Astrocyte (in vitro differentiated cells and primary cell): ENCODE results near the gene ZFYVE28. TPM values are rescaled to one million over a fixed set of nuclear protein-coding genes. Genes with fewer than 3 reads are reported as not detected.

Experiments
- DNase-seq: peaks from one replicate; pipeline ENCODE4 v3.0.0-alpha.2; 2010; ENCODE audit warnings: low read depth
- FAIRE-seq: peaks from 2 replicates; lab custom pipeline; 2011; peaks lifted over from hg19 to GRCh38; lab: Jason Lieb, UNC
- H2AFZ ChIP-seq: 2 replicates; pipeline ENCODE4 v1.6.0; 2012; ENCODE audit warnings: low read depth, low read length, inconsistent platforms
- H3K27ac ChIP-seq: 2 replicates; pipeline ENCODE4 v1.5.1; 2011; ENCODE audit warnings: low read depth, low read length, inconsistent platforms
- H3K27me3 ChIP-seq: 2 replicates; pipeline ENCODE4 v1.6.0; 2011; ENCODE audit warnings: low read length, inconsistent platforms; ENCODE audit not compliant: insufficient read depth
- H3K36me3 ChIP-seq: 2 replicates; pipeline ENCODE4 v1.5.1; 2011; ENCODE audit warnings: low read length, inconsistent platforms; ENCODE audit not compliant: insufficient read depth
- H3K4me1 ChIP-seq: 2 replicates; pipeline ENCODE4 v1.5.1; 2011; ENCODE audit warnings: low read length, inconsistent platforms; ENCODE audit not compliant: insufficient read depth
- H3K4me2 ChIP-seq: 2 replicates; pipeline ENCODE4 v1.6.0; 2012; ENCODE audit warnings: low read length, inconsistent platforms
- H3K4me3 ChIP-seq: 2 replicates; pipeline ENCODE4 v1.5.1; 2011; ENCODE audit warnings: low read depth, mild to moderate bottlenecking, low read length, inconsistent platforms; ENCODE audit not compliant: insufficient read depth
- H3K79me2 ChIP-seq: 2 replicates; pipeline ENCODE4 v1.6.0; 2012; ENCODE audit warnings: mild to moderate bottlenecking, low read length, inconsistent platforms; ENCODE audit not compliant: insufficient read depth
- H3K9ac ChIP-seq: 2 replicates; pipeline ENCODE4 v1.6.0; 2012; ENCODE audit warnings: mild to moderate bottlenecking, low read length, inconsistent platforms
- H3K9me3 ChIP-seq: 2 replicates; pipeline ENCODE4 v1.5.1; 2012; ENCODE audit warnings: low read depth, mild to moderate bottlenecking, low read length, inconsistent platforms; ENCODE audit not compliant: insufficient read depth
- H4K20me1 ChIP-seq: 2 replicates; pipeline ENCODE4 v1.6.0; 2012; ENCODE audit warnings: low read length, inconsistent platforms; ENCODE audit not compliant: insufficient read depth
- H3K27ac Mint-ChIP-seq: one replicate; pipeline ENCODE4 v1.8.0; 2021; ENCODE audit warnings: mild to moderate bottlenecking, mixed read lengths; ENCODE audit not compliant: unreplicated experiment
- H3K27me3 Mint-ChIP-seq: one replicate; pipeline ENCODE4 v1.8.0; 2021; ENCODE audit warnings: low read depth, mixed read lengths; ENCODE audit not compliant: unreplicated experiment
- H3K36me3 Mint-ChIP-seq: one replicate; pipeline ENCODE4 v1.8.0; 2021; ENCODE audit warnings: low read depth, mixed read lengths; ENCODE audit not compliant: unreplicated experiment
- H3K4me1 Mint-ChIP-seq: one replicate; pipeline ENCODE4 v1.8.0; 2021; ENCODE audit warnings: low read depth, mixed read lengths; ENCODE audit not compliant: unreplicated experiment
- H3K4me3 Mint-ChIP-seq: one replicate; pipeline ENCODE4 v1.8.0; 2021; ENCODE audit warnings: mild to moderate bottlenecking, moderate library complexity, mixed read lengths; ENCODE audit not compliant: unreplicated experiment
- H3K9me3 Mint-ChIP-seq: one replicate; pipeline ENCODE4 v1.8.0; 2021; ENCODE audit warnings: mild to moderate bottlenecking, mixed read lengths; ENCODE audit not compliant: unreplicated experiment
- CTCF ChIP-seq: IDR thresholded peaks from 2 replicates; pipeline ENCODE4 v1.5.1; 2011; ENCODE audit warnings: low read depth, mild to moderate bottlenecking, inconsistent platforms, low read length, moderate library complexity; ENCODE audit not compliant: insufficient read depth
- EZH2 ChIP-seq: IDR thresholded peaks from 2 replicates; pipeline ENCODE4 v1.6.1; 2012; ENCODE audit warnings: mild to moderate bottlenecking, low read length, inconsistent platforms; ENCODE audit not compliant: insufficient read depth
- total RNA-seq: library from RNA; stranded (reverse); gene quantifications from 2 replicates; pipeline ENCODE4 v1.2.1, GENCODE V29; 2021

ZFYVE28 gene
- total RNA-seq, 1 donor from 2014 or later: 0.68 TPM

- no peaks in the 10 kb centered on the region for H4K20me1 ChIP-seq
- H2AFZ ChIP-seq: no peak overlapping the region
- no peak overlapping the region for H3K27ac Mint-ChIP-seq
- H3K36me3 Mint-ChIP-seq: no peaks in the 10 kb centered on the region
- no peak for TF ChIP-seq CTCF
- TF ChIP-seq EZH2: no peak
- no peaks in the 10 kb centered on the region for H3K79me2 ChIP-seq
- H3K9me3 ChIP-seq: peaks cover 9% of the 10 kb centered on the region
- H3K27ac ChIP-seq: no peak overlapping the region
- no peak overlapping the region for H3K9ac ChIP-seq
- no peaks in the 10 kb centered on the region for H3K4me1 ChIP-seq
- FAIRE-seq (no peak), DNase-seq (no peak)
- no peak overlapping the region for H3K4me2 ChIP-seq
- peaks cover 6% of the 10 kb centered on the region for H3K9me3 Mint-ChIP-seq
- peaks cover 13% of the 10 kb centered on the region for H3K27me3 ChIP-seq
- no peaks in the 10 kb centered on the region for H3K4me1 Mint-ChIP-seq
- no peak overlapping the region for H3K4me3 Mint-ChIP-seq
- no peak overlapping the region for H3K4me3 ChIP-seq
- H3K36me3 ChIP-seq: no peaks in the 10 kb centered on the region
- H3K27me3 Mint-ChIP-seq: peaks cover 58% of the 10 kb centered on the region
Measured at GRCh38 chr4:2366252-2367192, 51.9 kb downstream of the ZFYVE28 start.

- Histone ChIP-seq H2AFZ (no peak overlapping the region), H3K27me3 (peaks cover 15% of the 10 kb centered on the region), H3K36me3 (no peaks in the 10 kb centered on the region), H3K4me2 (no peak overlapping the region), H3K9me3 (peaks cover 9% of the 10 kb centered on the region), H4K20me1 (no peaks in the 10 kb centered on the region), H3K4me1 (no peaks in the 10 kb centered on the region), H3K79me2 (no peaks in the 10 kb centered on the region), H3K4me3 (no peak overlapping the region), H3K9ac (no peak overlapping the region), H3K27ac (no peak overlapping the region)
- H3K4me1 Mint-ChIP-seq: no peaks in the 10 kb centered on the region
- H3K27me3 Mint-ChIP-seq: peaks cover 56% of the 10 kb centered on the region
- no peak overlapping the region for H3K27ac Mint-ChIP-seq
- H3K9me3 Mint-ChIP-seq: peaks cover 3% of the 10 kb centered on the region
- no peak overlapping the region for H3K4me3 Mint-ChIP-seq
- no peak for FAIRE-seq
- H3K36me3 Mint-ChIP-seq: no peaks in the 10 kb centered on the region
- no peak for DNase-seq
- TF ChIP-seq EZH2: no peak
- no peak for TF ChIP-seq CTCF
Measured at GRCh38 chr4:2365913-2366210, 52.6 kb downstream of the ZFYVE28 start.
